Bronchial epithelial cell (primary cell): ENCODE data around the gene APBA3. TPM values are rescaled to one million over a fixed set of nuclear protein-coding genes. Genes with fewer than 3 reads are reported as not detected.

Experiments used
- DNase-seq: peaks from one replicate; pipeline ENCODE4 v3.0.0-alpha.2; 2010; ENCODE audit warnings: low read depth
- FAIRE-seq: peaks from 2 replicates; lab custom pipeline; 2011; peaks lifted over from hg19 to GRCh38; lab: Jason Lieb, UNC
- H3K27me3 ChIP-seq: 2 replicates; pipeline ENCODE4 v1.5.1; 2011; ENCODE audit warnings: low read length; ENCODE audit not compliant: control insufficient read depth, insufficient read depth
- H3K36me3 ChIP-seq: 2 replicates; pipeline ENCODE4 v1.5.1; 2011; ENCODE audit warnings: low read length; ENCODE audit not compliant: control insufficient read depth, insufficient read depth
- H3K4me3 ChIP-seq: 2 replicates; pipeline ENCODE4 v1.5.1; 2011; ENCODE audit warnings: mild to moderate bottlenecking, low read depth, low read length, control low read depth
- CTCF ChIP-seq: IDR thresholded peaks from 2 replicates; pipeline ENCODE4 v1.5.1; 2011; ENCODE audit warnings: mild to moderate bottlenecking, moderate library complexity, low read length, control low read depth, inconsistent platforms; ENCODE audit not compliant: insufficient read depth, severe bottlenecking
- total RNA-seq: library from RNA; depleted of rRNA; stranded (reverse); fragments of >200 nt; gene quantifications from 2 replicates; pipeline ENCODE4 v1.2.1, GENCODE V29; 2014

Gene APBA3
- total RNA-seq, 1 donor from 2014 or later, result 11.3 TPM

DNA sequence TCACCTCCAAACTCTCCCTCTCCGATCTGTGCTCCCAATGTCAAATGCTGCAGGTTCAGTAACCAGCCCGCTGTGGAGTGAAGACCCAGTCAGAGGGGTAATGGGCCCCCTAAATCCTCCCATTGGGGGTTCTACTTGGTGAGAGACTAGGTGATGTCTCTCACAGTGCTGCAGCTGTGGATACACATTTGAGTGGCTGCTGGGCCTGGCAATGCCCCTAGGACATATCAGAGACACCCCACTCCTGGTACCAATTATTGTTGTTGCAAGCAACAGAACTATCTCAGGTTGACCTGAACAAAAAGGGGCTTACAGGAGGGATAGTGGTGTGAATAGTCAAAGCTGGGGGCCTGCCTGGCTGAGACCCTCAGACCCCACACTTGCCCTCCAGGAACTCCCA lies 20.1 kb upstream of the APBA3 start:
- no peak for DNase-seq
- TF ChIP-seq CTCF, result no peak
- H3K27me3 ChIP-seq, result peaks cover 2% of the 10 kb centered on the region
- FAIRE-seq, result peak; percentile 50
- H3K36me3 ChIP-seq, result no peaks in the 10 kb centered on the region
- H3K4me3 ChIP-seq, result no peak overlapping the region

GRCh38 chr19:3780786-3781304 lies 19.4 kb upstream of the APBA3 start:
- Histone ChIP-seq H3K27me3 (peaks cover 2% of the 10 kb centered on the region), H3K4me3 (no peak overlapping the region), H3K36me3 (no peaks in the 10 kb centered on the region)
- TF ChIP-seq CTCF, result no peak
- DNase-seq, result no peak
- FAIRE-seq, result no peak

- no peak for FAIRE-seq
- no peak for TF ChIP-seq CTCF
Observed at GRCh38 chr19:3778899-3779723, 17.6 kb upstream of the APBA3 start.

GRCh38 chr19:3778104-3778867 lies 16.8 kb upstream of the APBA3 start:
- TF ChIP-seq CTCF, result no peak
- H3K27me3 ChIP-seq, result no peaks in the 10 kb centered on the region
- H3K36me3 ChIP-seq, result no peaks in the 10 kb centered on the region
- DNase-seq (no peak), FAIRE-seq (no peak)
- H3K4me3 ChIP-seq, result no peak overlapping the region

More at GRCh38 chr19:3778899-3779723, 17.6 kb upstream of the APBA3 start:
- H3K4me3 ChIP-seq, result no peak overlapping the region
- no peaks in the 10 kb centered on the region for H3K27me3 ChIP-seq
- DNase-seq, result no peak
- H3K36me3 ChIP-seq, result no peaks in the 10 kb centered on the region

- FAIRE-seq, result peak; percentile 43
- no peak for DNase-seq
- no peaks in the 10 kb centered on the region for H3K27me3 ChIP-seq
- no peak for TF ChIP-seq CTCF
- H3K4me3 ChIP-seq, result no peak overlapping the region
- H3K36me3 ChIP-seq, result no peaks in the 10 kb centered on the region
Observed at GRCh38 chr19:3776479-3777040, 15.1 kb upstream of the APBA3 start.
